ENCODE data around the gene DCAF6.

Gene DCAF6

DNA sequence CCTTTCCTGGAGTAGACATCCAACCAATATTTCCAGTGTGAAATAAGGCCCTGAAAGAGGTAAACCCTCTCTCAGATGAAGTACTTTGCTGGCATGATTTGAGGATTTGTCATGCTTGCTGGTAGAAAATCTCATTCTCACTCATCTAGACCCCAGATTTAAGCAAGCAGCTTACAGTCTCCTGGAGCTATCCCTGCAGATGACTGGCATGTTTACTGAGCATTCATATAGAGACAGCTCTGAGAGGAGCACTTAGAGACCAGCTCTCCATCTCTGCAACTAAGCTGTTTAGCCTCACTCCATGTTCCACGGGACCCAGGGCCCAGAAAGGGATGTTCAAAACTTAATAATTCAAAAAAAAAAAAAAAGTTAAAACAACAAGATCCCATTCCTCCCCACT lies 166.0 kb downstream of the DCAF6 start:
- H3K4me3 ChIP-seq (ENCODE audit: control insufficient read depth, low read depth, low read length) = no peak overlapping the region
- no peak for DNase-seq (ENCODE audit: low read depth)
- no peak for TF ChIP-seq CTCF (conservative IDR thresholded peaks at IDR 0.05; ENCODE audit: control insufficient read depth, insufficient read depth, low read depth, low read length)

GRCh38 chr1:168104535-168104934 lies 168.1 kb downstream of the DCAF6 start:
- DNase-seq (ENCODE audit: low read depth) = no peak
- no peak overlapping the region for H3K4me3 ChIP-seq (ENCODE audit: control insufficient read depth, low read depth, low read length)
- no peak for TF ChIP-seq CTCF (conservative IDR thresholded peaks at IDR 0.05; ENCODE audit: control insufficient read depth, insufficient read depth, low read depth, low read length)

DNA sequence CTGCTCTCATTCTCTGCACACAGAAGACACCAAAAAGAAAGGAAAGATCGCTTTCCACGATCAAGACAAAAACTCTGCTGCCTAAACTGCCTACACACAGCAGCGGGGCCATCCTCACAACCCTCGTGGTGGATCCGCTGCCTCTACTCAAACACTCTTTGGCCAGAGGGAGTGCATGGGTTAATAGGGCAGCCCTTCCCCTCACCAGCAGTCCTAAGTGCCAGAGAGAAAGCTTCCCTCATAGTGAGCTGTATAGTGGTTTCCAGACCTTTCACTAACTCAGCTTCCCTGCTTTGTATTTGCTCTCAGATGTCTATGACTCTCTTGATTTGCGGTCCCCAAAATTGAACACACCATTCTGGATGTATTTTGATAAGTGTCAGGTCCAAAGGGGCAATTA lies 169.4 kb downstream of the DCAF6 start:
- no peak for DNase-seq (ENCODE audit: low read depth)
- H3K4me3 ChIP-seq (ENCODE audit: control insufficient read depth, low read depth, low read length) = no peak overlapping the region
- TF ChIP-seq CTCF (conservative IDR thresholded peaks at IDR 0.05; ENCODE audit: control insufficient read depth, insufficient read depth, low read depth, low read length) = no peak

GRCh38 chr1:168106274-168106673 lies 169.8 kb downstream of the DCAF6 start:
- H3K4me3 ChIP-seq (ENCODE audit: control insufficient read depth, low read depth, low read length) = no peak overlapping the region
- TF ChIP-seq CTCF (conservative IDR thresholded peaks at IDR 0.05; ENCODE audit: control insufficient read depth, insufficient read depth, low read depth, low read length) = no peak
- DNase-seq (ENCODE audit: low read depth) = no peak

DNA sequence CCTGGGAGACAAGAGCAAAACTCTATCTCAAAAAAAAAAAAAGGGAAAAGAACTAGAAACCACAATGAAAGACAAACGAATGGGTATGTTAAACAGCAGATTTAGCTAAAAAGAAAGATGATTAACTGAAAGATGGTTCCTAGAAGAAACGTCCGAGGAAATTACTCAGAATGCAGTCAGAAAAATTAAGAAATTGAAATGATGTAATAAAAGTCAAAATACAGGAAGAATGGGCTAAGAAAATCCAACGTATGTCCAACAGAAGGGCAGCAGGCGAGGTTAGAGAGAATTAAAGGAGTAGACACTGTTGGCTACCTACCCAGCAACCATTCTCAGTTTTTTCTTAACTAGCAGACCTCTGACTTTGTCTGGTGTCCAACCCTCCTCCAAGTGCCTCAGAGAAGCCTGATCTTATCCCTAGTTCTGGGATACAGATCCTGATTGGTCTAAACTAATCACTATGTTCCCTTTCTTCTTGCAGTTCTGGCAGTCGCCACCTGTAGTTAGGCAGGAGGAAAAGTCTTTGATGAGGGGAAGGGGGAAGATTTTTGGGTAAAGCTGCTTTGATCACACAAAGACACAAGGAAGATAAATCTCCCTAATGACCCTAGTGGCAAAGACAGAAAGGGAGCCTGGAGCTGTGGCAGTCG lies 174.5 kb downstream of the DCAF6 start:
- DNase-seq (ENCODE audit: low read depth) = peak; percentile 52

DNA sequence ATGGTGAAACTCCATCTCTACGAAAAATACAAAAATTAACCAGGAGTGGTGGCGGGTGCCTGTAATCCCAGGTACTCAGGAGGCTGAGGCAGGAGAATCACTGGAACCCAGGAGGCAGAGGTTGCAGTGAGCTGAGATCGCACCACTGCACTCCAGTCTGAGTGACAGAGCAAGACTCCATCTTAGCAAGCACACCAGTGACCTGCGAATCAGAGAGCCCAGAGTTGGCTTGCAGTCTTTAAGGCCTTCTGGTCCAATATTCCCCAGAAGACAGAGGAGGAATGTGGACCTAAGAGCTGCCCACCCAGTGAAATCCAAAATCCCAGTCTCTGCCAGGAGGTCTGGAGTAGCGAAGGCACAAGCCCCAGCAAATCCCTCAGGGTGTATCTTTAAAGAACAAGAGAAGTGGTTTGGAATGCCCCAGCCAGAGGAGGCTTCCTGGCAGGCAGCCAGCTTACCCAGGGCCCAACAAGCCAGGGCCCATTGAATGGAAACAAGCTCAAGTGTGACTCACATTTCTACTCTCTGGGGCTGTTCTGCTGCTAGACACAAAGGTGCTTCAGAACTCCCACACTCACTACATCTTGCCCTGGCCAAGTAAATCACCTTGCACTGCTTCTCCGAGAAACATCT lies 176.3 kb downstream of the DCAF6 start:
- H3K4me3 ChIP-seq (ENCODE audit: control insufficient read depth, low read depth, low read length) = no peak overlapping the region
- peak; percentile 52 for DNase-seq (ENCODE audit: low read depth)

More for the DNA sequence above, 174.5 kb downstream of the DCAF6 start:
- no peak overlapping the region for H3K4me3 ChIP-seq (ENCODE audit: control insufficient read depth, low read depth, low read length)
- TF ChIP-seq CTCF (conservative IDR thresholded peaks at IDR 0.05; ENCODE audit: control insufficient read depth, insufficient read depth, low read depth, low read length) = no peak

More for the DNA sequence above, 176.3 kb downstream of the DCAF6 start:
- TF ChIP-seq CTCF (conservative IDR thresholded peaks at IDR 0.05; ENCODE audit: control insufficient read depth, insufficient read depth, low read depth, low read length) = no peak
